GM12874 (cell line): ENCODE measurements around the gene WNT4.

Experiments used
- CTCF ChIP-seq: IDR thresholded peaks from 2 replicates; pipeline ENCODE4 v1.5.1; 2011; ENCODE audit warnings: low read depth, mild to moderate bottlenecking, control low read depth, low read length, moderate library complexity; ENCODE audit not compliant: insufficient read depth

Gene WNT4

GRCh38 chr1:22159891-22160290 is 17.0 kb upstream of the WNT4 start:
- no peak for TF ChIP-seq CTCF

- TF ChIP-seq CTCF: no peak
Measured at GRCh38 chr1:22158654-22159053, 15.8 kb upstream of the WNT4 start.

GRCh38 chr1:22157359-22157966 is 14.6 kb upstream of the WNT4 start:
- no peak for TF ChIP-seq CTCF

GRCh38 chr1:22155517-22155916 is 12.6 kb upstream of the WNT4 start:
- no peak for TF ChIP-seq CTCF

GRCh38 chr1:22154626-22155025 is 11.7 kb upstream of the WNT4 start:
- TF ChIP-seq CTCF: no peak

GRCh38 chr1:22153660-22154437 is 11.0 kb upstream of the WNT4 start:
- no peak for TF ChIP-seq CTCF

- no peak for TF ChIP-seq CTCF
Measured at GRCh38 chr1:22150923-22151322, 8.0 kb upstream of the WNT4 start.
